HG03575 (cell line): ENCODE data around the gene ADAMTS17.
"Not testable (repeated sequence)": the region's sequence is repeated elsewhere in the genome, so short reads cannot be mapped to it uniquely, and the experiment has no call there.

Experiments
- ATAC-seq: cut with Tn5 transposase; IDR thresholded peaks from one replicate; pipeline ENCODE4 v1.9.1; 2021; ENCODE audit not compliant: unreplicated experiment, insufficient number of reproducible peaks, low FRiP score; ENCODE audit errors: extremely low read depth

Gene ADAMTS17

GRCh38 chr15:99986297-99987118 is 355.3 kb downstream of the ADAMTS17 start:
- no peak for ATAC-seq

- no peak for ATAC-seq
Observed at GRCh38 chr15:99985878-99986277, 355.9 kb downstream of the ADAMTS17 start.

- ATAC-seq = no peak
Observed at GRCh38 chr15:99984491-99985243, 357.1 kb downstream of the ADAMTS17 start.

GRCh38 chr15:99983886-99984286 is 357.9 kb downstream of the ADAMTS17 start:
- no peak for ATAC-seq

- no peak for ATAC-seq
Observed at GRCh38 chr15:99983171-99983885, 358.4 kb downstream of the ADAMTS17 start.

GRCh38 chr15:99982662-99983061 is 359.1 kb downstream of the ADAMTS17 start:
- ATAC-seq = no peak

- no peak for ATAC-seq
Observed at GRCh38 chr15:99981839-99982658, 359.7 kb downstream of the ADAMTS17 start.

GRCh38 chr15:99981191-99981647 is 360.6 kb downstream of the ADAMTS17 start:
- no peak for ATAC-seq

- no peak for ATAC-seq
Observed at GRCh38 chr15:99980752-99981151, 361.0 kb downstream of the ADAMTS17 start.

GRCh38 chr15:99979886-99980285 is 361.9 kb downstream of the ADAMTS17 start:
- not testable (repeated sequence) for ATAC-seq

- ATAC-seq = no peak
Observed at GRCh38 chr15:99979371-99979770, 362.4 kb downstream of the ADAMTS17 start.

GRCh38 chr15:99978426-99978825 is 363.3 kb downstream of the ADAMTS17 start:
- no peak for ATAC-seq

- no peak for ATAC-seq
Observed at GRCh38 chr15:99977929-99978328, 363.8 kb downstream of the ADAMTS17 start.

- no peak for ATAC-seq
Observed at GRCh38 chr15:99976811-99977271, 364.9 kb downstream of the ADAMTS17 start.

- ATAC-seq = no peak
Observed at GRCh38 chr15:99976000-99976399, 365.8 kb downstream of the ADAMTS17 start.

GRCh38 chr15:99974246-99974645 is 367.5 kb downstream of the ADAMTS17 start:
- no peak for ATAC-seq

GRCh38 chr15:99973351-99973750 is 368.4 kb downstream of the ADAMTS17 start:
- no peak for ATAC-seq

- ATAC-seq = no peak
Observed at GRCh38 chr15:99970891-99971430, 370.8 kb downstream of the ADAMTS17 start.
